PC-3 (cell line): ENCODE measurements around the gene SMCO1.

ENCODE experiments used
- CTCF ChIP-seq: fragments of 300-600 bp; sonication (generic); conservative IDR thresholded peaks from 2 replicates; pipeline ENCODE4 v1.5.1; 2017; ENCODE audit warnings: antibody characterized with exemption, low read depth, mild to moderate bottlenecking, low read length
- EZH2 ChIP-seq: fragments of 300-600 bp; sonication (generic); IDR thresholded peaks from one replicate; pipeline ENCODE4 v1.6.1; 2017; ENCODE audit warnings: antibody characterized with exemption, mild to moderate bottlenecking, low read length; ENCODE audit not compliant: unreplicated experiment
- EZH2phosphoT487 ChIP-seq: fragments of 300-600 bp; sonication (generic); IDR thresholded peaks from 2 replicates; pipeline ENCODE4 v1.6.1; 2018; ENCODE audit warnings: mild to moderate bottlenecking, antibody characterized with exemption, low read length, borderline replicate concordance

- TF ChIP-seq CTCF = no peak
- TF ChIP-seq EZH2 = no peak
- no peak for TF ChIP-seq EZH2phosphoT487
These were observed 15.2 kb downstream of the SMCO1 start for GRCh38 chr3:196499807-196500524.
